ENCODE measurements around the gene AAMP. TPM values are rescaled to one million over a fixed set of nuclear protein-coding genes. Genes with fewer than 3 reads are reported as not detected.
"Not testable (repeated sequence)": the region's sequence is repeated elsewhere in the genome, so short reads cannot be mapped to it uniquely, and the experiment has no call there.

AAMP gene
- polyA plus RNA-seq, 10 donors = 70.4 to 105 (median 83.8) TPM

DNA sequence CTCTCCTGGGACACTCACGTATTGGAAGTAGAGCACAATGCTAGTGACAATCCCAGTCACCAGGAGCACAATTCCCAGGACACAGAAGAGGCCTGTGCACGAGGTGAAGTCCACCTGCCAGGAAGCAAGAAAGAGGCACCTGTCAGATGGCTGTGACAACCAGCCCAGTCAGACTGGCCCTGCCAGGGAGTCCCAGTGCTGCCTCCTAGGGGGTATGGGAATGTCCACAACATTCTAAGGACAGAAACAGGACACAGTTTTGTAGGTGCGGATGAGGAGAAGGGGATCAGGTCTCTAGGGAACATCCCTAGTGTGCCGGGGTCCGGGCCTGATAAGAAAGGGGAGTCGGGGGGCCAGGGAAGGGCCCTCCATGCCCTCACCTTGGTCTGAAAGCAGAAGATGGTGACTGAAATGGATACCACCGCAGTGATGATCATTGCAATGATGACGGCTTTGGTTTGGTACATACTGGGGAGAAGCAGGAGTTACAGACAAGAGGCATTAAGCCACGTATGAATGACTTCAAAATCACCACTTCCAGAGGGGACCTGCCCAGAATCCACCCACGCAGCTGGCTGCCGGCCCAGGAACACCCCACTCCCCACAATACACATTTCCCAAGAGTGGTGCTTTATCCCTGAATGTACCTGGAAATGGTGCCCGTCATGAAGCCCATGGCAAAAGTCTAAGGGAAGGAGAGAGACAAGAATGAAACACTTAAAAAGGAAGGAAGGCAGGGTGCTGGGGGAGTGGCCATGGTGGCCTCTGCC, 7.2 kb upstream of the AAMP start:
- DNase-seq = no peak

DNA sequence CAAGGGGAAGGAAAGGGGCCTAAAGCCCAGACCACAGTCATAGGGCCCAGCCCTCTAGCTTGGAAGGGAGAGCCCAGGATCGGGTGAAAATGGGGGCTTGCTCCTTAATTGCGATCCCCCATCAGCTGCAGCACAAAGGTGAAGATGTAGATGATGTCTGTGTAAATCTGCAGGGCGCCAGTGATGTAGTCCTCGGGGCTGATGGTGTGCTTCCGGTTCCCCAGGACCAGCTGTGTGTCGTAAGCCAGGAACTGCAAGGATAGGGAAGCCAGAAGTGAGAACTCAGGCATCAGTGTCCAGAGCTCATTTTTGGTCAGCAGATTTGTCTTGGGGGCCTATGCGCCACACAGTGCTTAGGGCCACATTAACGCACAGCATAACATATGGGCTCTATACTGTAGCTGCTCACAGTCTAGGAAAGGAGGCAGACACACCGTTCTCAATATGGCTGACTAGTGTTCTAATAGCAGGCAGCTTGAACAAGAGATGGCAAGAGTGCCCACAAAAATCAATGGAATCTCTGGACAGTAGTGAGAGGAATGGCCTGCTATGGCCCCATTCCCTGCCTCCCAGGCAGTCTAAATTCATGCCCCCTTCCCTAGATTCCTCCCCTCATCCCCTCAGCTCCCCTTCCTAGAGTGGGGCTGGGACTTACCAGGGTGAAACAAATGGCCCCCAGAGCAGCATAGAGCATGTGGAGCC, 5.6 kb upstream of the AAMP start:
- DNase-seq = no peak

DNA sequence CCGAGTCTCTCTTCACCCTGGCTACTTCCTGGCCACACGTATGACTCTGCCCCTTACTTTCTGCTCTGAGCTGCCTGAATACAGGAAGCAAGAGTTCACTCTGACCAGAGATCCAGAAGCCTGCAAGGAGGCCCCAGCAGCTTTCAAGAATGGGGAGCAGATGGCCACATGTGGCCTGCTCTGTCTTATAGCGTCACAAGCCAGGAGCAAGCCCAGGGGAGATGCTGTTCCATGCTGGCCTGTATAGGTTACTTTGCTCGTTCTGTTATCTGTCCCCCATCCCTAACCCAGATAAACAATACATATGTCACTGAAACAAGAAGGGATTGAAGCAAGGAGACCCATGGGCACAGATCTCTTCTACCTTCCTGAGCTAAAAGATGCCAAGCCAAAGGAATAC, 4.6 kb upstream of the AAMP start:
- DNase-seq = no peak

- no peak for DNase-seq
These were observed 3.9 kb upstream of the AAMP start for GRCh38 chr2:218273908-218274249.

GRCh38 chr2:218273214-218273907, 3.4 kb upstream of the AAMP start:
- not testable (repeated sequence) for DNase-seq

DNA sequence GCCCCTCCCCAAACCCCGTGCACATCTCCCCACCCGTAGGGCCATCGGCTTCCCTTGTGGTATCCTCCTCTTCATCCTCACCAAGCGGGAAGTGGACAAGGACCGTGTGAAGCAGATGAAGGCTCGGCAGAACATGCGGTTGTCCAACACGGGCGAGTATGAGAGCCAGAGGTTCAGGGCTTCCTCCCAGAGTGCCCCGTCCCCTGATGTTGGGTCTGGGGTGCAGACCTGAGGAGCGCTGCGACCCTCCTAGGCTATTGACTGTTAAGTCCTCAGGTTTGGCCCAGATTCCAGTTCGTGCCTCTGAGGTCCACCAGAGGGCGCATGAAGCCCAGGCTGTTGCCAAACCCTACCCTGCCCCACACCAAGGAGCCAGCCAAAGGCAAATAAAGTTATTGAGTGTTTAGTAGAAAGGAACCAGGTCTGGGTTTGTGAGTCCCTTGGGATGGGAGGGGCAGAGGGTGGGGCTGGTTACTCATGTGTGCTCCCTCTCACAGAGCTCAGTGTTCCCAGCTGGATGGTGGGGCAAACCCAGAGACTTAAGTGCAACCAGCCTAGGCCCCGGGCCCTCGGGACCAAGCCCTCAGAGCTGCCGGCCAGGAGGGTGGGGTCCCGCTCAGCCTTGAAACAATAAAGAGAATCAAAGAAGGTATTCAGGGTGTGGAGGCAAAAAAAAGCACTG, 2.7 kb upstream of the AAMP start:
- DNase-seq = peak; percentile 78 to 87 (median 82)

DNA sequence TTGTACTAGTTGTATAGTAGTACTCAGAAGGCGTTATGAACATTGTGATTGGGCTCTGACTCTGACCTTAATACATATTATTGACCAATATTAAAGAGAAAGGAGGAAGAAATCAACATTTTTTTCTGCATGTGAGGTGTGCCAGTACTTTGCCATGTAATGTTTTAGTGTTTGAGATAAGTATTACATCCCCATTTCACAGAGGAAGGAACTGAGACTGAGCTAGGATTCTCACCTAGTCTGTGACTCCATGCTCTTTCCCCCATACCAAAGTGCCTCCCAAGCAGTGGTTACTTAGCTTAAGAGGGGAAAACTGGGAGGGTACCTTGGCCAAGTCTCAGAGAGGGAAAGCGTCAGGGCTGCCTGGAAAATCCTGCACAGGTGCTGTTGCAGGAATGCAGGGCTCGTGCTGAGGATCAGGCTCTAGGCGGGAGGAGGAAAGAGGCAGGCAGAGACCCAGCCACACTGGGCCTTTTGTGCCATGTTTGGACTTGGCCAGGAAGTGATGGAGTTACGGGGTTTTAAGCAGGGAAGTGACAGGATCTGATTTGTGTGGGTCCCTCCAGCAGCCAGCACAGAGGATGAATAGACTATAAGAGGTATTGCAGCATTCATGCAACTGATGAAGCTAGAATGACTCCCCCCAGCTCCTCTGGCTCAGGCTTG, 2.1 kb upstream of the AAMP start:
- DNase-seq = no peak

- DNase-seq = no peak
These were observed 1.5 kb upstream of the AAMP start for GRCh38 chr2:218271487-218271797.

DNA sequence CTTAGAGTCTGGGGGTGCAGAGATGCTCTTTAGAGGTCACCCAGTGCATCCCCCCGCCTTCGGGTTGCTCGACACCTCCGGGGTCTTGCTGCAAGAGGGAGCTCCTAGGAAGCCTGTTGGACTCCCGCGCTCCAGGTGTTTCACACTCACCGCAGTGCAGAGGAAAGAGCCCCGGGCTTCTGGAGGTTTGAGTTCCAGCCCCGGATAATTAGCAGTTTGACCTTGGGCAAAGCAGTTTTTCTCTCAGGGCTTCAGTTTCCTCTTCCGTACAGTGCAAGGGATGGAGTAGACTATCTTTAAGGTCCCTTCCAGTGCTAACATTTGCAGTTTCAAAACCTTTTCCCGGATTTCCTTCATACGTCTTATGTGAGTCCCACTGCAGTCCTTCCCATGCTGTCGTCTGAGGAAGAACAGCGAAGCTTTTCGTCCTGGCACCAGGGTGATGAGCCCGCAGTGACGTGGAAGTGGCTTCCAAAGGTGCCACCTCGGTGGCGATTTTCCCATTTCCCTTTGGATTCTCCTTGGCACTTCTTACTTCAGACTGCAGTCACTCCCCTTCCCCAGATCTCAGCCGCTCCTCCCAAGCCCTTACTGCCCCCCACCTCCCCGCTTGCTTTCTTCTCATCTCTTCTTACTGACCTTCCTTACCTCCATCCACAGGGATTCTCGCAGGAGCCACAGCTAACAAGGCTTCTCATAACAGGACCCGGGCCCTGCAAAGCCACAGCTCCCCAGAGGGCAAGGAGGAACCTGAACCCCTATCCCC, 967 bp upstream of the AAMP start:
- no peak for DNase-seq

DNA sequence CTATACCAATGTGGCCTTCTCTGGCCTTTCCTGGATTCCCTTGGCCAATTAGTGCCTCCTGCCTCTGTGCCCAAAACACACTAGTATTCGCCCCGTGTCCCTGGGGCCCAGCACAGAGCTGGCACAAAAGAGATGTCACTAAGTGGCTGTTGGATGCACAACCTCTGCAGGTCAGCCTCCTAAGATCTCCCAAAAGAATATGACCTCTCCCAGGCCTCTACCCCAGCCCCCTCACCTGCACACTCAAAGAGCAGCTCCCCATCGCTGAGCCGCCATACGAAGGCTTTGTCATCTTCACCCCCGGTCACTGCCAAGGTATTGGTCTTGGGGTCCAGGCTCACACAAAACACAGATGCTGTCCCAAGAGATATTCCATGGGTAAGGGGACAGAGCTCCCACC, 2.7 kb downstream of the AAMP start:
- DNase-seq = no peak

GRCh38 chr2:218266316-218266979, 3.5 kb downstream of the AAMP start:
- no peak for DNase-seq

GRCh38 chr2:218265626-218266025, 4.3 kb downstream of the AAMP start:
- DNase-seq = no peak

DNA sequence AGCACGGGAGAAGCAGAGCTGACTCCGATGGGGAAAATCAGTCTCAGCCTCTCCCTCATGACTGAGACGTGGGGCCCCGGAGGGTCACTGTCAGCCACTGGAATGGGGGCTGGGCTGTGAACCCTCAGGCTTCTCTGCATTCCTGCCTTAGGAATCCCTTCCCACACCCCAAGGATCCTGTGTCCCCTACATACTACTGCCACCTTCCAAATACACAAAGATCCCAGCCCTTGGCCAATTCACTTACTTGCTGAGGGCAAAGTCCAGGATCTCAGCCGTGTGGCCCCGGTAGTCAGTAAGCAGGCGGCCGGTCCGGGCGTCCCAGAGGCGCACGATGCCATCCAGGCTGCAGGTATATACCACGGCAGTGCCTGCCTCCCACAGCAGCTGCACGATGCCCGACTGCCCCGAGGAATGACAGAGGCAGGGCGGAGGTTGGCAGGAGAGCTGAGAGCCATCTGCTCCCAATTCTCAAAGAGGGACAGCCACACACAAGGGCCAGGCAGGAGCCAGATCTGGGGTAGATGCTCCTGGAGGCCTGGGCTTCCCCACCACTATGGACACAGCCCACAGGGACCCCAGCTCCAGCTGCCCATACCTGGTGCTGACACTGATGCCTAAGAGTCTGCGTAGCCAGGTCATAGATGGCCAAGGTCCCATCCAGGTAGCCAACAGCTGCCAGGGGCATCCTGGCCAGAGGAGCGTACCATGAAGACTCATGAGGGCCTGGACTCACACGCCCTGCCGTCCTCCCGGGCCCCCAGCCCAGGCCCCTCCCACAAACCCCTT, 5.0 kb downstream of the AAMP start:
- DNase-seq = no peak

DNA sequence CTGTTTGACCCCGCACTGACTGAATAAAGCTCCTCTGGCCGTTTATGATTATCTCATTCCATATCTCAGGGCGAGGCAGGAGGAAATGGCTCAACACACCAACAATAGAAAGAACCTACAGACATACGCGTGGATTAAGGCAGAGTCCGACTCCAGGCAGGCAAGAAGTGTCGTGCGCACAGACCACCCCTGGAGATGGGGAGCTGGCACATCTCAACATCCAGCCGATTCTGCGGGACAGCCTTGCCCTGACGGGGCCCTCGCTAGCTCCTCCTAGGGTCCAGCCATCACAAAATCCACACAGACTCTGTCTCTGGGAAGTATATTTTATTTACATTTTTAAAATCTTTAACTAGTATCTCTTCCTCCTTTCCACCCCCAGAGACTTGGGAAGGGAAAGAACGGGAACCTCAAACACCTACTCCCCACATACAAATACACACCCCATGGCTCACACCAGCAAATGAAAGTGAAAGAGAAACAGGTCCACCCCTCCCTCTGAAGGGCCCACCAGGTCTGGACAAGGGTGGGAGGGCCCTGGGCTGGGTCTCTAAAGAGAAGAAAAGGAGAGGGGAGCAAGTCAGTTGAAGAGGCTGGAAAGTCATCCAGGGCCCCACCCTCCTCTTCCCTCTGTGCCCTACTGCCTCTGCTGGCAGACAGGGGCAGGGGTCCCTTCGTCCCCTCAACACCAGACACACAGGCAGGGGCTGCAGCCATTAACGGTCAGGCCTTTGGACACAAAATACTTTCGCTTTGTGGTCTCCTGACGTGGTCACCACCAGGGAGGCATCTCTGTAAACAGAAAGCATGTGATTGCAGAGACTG, 5.9 kb downstream of the AAMP start:
- no peak for DNase-seq

GRCh38 chr2:218262631-218263586, 7.0 kb downstream of the AAMP start:
- DNase-seq = no peak

GRCh38 chr2:218262237-218262600, 7.7 kb downstream of the AAMP start:
- DNase-seq = no peak

DNA sequence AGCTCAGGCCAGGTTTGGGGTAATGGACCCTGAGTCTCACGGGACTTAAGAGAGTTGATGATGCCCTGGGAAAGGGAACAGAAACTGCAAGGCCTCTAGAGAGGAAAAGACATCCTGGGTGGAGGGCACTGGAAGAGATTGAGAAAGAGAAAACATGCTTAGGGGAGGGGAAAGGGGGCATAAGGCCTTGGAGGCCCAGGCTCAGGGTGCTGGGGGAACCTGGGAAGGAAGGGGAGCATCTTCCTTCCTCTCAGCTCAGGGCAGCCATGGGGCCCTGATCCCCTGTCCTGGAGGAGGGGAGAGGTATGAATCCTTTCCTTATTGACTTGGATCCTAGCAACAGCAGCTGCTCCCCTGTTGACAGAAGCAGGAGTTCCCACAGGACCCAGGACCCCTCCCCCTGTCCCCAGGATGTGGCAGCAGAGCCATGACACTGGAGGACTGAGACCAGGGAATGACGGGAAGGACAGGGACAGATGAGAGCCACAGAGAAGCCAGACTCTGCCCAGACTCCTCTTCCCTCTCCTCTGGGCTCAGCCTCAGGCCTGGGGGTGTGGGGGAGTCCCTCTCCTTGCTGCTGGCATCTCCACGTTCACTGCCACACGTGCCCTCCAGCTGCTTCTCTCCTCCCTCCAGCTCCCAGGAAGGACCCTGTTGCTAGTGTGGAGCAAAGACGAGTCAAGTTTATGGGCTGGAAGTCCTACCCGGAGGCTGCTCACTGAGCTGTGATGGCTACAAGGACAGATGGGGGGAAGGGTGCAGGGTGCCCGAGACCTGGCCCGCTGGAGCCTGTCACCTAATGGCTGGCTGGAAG, 8.3 kb downstream of the AAMP start:
- peak in 1 of 3 donors; percentile 48 for DNase-seq
